ENCODE results near the gene LIX1.
"Not testable (repeated sequence)": the region's sequence is repeated elsewhere in the genome, so short reads cannot be mapped to it uniquely, and the experiment has no call there.

Gene LIX1

DNA sequence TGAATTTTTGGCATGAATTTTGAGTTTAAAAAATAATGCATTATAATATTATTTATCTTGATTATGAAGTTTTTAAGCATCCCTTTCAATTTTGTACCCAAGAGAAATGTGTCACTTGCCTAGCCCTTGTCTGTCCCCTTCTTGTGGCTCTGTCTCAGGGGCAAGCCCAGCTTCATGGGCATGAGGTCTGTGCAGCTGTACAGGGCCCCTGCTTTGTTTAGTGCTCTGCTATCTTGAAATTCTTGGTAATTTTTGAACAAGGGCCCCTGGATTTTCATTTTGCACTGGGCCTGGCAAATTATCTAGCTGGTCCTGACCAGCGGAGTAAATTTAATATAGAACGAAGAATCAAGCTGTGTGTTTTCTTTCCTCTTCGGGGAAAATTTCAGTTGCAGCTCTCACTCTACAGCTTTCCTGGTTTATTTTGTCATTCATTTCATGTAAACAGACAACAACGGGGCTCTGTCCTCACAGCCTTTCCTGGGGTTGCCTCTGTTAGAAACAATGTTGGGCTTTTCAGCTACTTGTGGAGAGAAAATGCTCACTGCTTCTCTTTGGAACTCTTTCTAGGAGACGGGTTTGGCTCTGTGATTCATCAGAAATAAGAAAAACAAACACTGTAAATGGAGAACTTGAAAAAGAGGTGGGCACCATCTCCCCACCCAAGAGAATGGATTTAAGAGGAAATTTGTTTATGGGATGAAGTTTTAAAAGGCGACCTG, 41.1 kb downstream of the LIX1 start:
- DNase-seq, result no peak

DNA sequence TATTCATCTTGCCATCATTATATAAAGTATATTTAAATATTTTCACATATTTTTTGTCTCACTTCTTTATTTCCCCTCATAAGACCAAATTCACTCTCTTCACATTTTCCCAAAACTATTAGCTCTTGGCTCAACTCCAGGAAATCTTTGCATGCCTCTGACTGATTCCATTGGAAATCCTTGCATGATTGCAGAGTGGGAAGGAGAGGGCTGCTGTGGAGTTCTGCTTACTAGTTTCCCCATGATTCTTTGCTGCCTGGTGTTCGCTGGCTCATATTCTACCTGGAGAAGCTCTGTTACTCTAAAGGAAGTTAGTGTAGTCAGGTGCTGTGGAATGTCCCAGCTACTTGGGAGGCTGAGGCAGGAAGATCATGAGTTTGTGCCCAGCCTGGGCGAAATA, 41.9 kb downstream of the LIX1 start:
- no peak for DNase-seq

DNA sequence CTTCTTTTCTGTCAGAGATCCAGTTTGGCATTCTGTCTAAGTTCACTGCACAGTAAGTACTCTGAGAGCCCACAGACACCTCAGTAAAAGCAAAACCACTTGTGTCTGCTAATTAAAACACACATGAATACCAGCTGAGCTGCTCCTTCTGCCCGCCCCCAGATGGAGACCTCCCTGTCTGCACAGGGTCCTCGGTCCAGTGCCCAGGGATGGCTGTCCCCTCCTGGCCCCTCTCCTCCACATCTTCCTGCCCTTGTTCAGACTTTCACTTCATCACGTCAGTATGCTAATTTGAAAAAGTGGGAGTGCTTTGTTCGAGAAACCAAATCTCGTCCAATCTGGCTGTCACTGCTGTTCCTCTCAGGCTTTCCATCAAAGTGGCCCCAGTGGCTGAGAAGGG, 43.5 kb downstream of the LIX1 start:
- DNase-seq, result peak; percentile 63

DNA sequence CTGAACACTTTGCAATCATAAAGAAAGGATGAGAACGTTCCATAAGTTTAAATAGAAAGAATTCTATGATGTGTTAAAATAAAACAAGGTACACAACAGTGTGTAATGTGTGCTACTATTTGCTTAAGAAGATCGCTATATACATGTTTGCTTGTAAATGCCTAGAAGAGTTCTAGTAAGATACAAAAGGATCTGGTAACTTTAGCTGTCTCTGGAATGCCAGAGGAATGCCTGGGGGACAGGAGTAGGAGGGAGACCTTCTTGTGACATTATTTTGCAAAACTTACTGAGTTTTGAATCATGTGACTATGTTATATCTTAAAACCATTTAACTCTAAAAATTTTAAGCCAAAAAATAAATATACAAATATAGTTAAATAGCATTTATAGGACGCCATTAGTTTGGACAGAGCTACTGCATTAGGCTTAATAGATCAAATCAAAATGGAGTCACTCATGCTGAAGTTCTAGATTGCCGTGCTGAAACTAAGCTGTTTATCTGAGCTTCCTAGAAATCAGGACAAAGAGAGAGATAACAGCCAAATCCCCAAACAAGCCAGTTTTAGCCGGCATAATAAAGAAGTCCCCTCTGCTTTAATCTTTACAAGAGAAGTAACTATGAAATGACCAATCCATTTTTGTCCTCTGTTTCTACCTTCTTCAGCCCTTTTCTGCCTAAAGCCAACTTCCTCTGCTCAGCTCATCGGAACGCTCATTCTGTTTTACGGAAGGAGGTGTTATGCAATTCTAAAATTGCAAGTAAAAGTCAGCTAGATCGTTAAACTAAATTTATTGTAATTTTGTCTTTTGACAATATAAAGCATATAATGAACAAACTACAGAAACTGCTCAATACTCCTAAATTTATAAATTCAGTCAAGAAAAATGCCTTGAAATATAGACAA, 44.8 kb downstream of the LIX1 start:
- no peak for DNase-seq

GRCh38 chr5:97096846-97097245, 45.6 kb downstream of the LIX1 start:
- no peak for DNase-seq

- peak; percentile 27 for DNase-seq
Observed at GRCh38 chr5:97096191-97096590, 46.2 kb downstream of the LIX1 start.

DNA sequence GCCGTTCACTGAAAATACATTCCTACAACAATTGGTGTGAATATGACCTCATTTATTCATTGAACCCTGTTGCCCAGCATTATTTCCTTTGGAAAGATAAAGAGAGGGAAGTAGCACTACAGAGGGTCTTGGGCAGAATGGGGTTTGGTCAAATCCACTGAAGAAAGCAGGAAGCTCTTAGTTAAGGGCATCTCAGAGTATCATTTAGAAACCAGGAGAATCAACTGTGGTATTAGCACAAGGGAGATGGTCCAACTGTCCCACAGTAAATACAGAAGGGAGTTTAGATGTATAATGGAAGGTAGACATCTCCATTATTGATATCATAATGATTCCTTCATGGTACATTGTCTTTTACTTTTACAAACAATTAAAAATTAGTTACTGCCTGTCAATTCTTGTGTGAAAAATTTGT, 47.1 kb downstream of the LIX1 start:
- DNase-seq, result no peak

- DNase-seq, result no peak
Observed at GRCh38 chr5:97094579-97095317, 47.7 kb downstream of the LIX1 start.

DNA sequence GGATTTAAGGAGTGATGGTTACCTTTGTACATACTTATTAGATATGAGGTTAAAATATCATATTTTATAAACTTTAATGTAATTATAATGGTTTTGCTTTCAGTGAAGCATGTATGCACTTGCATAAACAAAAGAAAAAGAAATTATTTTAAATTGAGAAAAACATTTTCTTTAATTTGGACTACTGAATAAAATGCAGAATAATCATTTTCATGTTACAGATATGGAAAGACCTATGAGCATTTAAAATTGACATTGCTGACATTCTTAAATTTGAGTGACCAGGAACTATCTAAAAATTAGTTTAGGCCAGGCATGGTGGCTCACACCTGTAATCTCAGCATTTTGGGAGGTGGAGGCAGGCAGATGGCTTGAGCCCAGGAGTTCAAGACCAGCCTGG, 49.2 kb downstream of the LIX1 start:
- no peak for DNase-seq

DNA sequence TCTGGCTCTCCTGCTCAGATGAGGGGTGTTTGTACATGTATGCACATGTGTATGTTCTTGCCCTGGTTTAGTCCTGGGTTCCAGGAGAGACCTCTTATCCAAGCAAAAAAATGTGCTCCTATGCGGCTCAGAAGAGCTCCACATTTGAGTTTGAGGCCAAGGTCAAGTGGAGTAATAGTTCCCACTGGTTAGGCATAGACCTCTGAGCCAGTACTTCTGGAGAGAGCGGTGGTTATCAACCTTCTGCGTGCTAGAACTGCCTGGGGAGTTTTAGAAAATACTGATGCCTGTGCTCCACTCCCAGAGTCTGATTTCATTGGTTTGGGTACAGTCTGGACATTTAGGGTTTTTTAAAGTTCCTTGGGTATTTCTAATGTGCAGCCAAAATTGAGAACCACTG, 51.5 kb downstream of the LIX1 start:
- no peak for DNase-seq

DNA sequence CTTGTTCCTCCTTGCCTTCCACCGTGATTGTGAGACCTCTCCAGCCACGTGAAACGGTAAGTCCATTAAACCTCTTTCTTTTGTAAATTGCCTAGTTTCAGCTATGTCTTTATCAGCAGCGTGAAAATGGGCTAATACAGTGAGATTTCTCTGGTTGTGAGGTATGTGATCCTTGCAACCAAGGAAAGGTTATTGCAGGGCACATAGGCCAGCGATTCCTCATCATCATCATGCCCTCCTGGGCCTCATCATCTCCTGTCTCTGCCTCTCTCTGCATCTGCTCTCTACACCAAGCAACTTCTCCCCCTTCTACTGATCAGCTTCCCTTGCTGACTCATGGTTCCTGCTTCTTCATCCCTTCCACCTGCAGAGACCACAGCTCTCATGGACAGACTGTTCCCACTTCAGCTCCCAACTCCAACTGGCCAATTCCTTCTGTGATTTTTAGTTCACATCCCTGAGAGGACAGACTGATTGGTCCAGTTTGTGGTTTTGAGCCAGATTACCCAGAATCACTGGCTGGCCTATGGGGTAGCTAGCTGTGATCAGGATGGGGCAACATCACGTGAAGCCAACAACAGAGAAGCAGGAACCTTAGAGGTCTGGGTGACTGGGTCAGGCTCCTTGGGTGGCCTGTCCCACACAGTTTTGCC, 53.1 kb downstream of the LIX1 start:
- no peak for DNase-seq

DNA sequence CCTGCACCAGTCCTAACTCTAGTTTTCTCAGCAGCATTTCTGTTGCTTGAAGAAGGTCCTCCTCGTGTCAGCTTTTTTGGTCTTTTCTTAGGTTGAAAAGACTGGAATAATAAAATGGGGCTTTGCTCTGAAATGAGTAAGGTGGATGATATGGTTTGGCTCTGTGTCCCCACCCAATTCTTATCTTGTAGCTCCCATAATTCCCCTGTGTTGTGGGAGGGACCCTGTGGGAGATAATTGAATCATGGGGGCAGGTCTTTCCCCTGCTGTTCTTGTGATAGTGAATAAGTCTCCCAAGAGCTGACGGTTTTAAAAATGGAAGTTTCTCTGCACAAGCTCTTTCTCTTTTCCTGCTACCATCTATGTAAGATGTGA, 53.6 kb downstream of the LIX1 start:
- DNase-seq, result no peak

GRCh38 chr5:97087138-97087537, 55.3 kb downstream of the LIX1 start:
- DNase-seq, result no peak

- no peak for DNase-seq
Observed at GRCh38 chr5:97085459-97086181, 56.8 kb downstream of the LIX1 start.

DNA sequence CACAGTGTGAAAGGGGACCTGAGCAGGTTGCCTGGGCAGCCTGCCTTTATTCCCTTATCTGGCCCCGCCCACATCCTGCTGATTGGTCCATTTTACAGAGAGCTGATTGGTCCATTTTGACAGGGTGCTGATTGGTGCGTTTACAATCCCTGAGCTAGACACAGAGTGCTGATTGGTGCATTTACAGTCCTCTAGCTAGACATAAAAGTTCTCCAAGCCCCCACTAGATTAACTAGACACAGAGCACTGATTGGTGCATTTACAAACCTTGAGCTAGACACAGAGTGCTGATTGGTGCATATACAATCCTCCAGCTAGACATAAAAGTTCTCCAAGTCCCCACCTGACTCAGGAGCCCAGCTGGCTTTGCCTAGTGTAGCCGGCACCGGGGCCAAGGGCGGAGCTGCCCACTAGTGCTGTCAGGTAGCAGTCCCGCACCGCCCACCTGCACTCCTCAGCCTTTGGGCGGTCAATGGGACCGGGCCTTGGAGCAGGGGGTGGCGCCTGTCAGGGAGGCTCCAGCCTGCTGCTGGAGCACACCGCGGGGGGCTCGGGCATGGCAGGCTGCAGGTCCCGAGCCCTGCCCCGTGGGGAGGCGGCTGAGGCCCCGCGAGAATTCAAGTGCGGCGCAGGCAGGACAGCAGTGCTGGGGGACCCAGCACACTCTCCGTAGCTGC, 57.5 kb downstream of the LIX1 start:
- DNase-seq, result not testable (repeated sequence)

GRCh38 chr5:97078958-97079743, 63.3 kb downstream of the LIX1 start:
- no peak for DNase-seq

- DNase-seq, result no peak
Observed at GRCh38 chr5:97077246-97077645, 65.2 kb downstream of the LIX1 start.

DNA sequence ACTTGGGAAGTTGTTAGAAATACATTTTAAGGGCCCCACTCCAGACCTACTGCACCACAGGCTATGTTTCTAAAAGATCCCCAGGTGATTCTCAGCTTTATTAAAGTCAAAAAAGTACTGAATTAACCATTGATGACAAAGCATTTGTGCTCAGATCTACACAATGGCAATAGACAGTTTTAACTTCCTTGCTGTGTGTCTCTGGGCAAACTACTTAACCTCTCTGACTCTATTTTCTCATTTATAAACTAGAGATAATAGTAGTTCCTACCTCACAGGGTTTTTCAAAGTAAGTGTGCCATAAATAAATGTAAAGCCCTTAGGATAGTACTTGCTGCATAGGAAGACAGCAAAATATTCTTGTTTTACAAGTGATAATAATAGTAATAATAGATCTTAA, 66.3 kb downstream of the LIX1 start:
- no peak for DNase-seq

DNA sequence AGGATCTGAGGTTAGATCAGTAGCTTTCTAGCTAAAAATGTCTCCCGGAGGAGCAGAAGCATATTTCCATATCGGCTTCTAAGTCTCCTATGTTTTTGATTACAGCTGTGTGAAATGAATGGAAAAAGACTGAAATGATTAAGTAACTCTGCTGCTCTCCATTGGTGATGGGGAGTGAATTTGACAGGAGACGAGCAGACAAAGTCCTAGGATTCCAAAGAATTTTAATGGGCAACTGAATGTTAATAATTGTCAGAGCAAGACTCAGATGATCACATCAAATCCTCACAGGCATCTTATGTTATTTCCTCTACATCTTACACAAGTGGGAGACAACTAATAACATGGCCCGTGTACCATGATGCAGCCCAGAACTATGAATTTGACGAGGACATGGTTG, 66.8 kb downstream of the LIX1 start:
- peak; percentile 95 for DNase-seq

- no peak for DNase-seq
Observed at GRCh38 chr5:97074859-97075489, 67.4 kb downstream of the LIX1 start.
